ENCODE results near the gene IQSEC1.

DNA sequence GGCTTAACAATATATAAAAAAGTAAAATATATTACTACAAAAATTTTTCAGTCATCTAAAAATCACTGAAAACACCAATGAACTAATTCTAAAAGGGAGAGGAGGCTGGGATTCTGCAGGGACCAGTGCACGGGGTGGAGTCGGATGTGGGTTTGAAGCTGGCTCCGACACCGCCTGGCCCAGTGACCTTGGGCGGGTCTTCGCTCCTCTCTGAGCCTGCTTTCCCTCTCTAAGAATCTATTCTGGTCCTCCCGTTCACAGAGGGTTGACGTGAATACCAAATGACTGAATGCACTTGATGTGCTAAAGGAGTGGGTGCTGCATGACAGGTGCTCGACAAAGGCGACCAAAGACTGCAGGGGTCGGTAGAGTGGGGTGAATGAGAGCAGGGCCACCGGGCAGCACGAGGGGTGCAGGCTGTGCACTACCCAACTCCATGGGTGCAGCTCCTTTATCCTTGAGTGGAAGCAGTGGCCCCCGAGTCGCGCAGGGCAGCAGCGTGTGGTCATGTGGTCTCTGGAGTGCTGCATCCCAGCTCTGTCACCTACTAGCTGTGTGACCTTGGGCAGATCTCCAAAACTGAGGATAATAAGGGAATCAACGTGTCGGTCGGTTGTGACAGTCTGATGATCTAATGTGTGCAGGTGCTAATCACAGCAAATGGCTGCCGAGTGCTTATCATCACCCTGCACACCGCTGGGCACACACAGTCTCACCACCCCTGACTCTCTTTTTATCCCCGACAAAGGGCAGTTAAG is 8.6 kb upstream of the IQSEC1 start:
- TF ChIP-seq GATA3 (IDR thresholded peaks at IDR 0.05; ENCODE audit: low read depth, low read length) (no peak), GATA2 (IDR thresholded peaks at IDR 0.05; ENCODE audit: low read depth, low read length) (no peak)
